GM20000 (cell line): ENCODE results near the gene EGR2.
"Not testable (repeated sequence)": the region's sequence is repeated elsewhere in the genome, so short reads cannot be mapped to it uniquely, and the experiment has no call there.

Experiments used
- DNase-seq: peaks from one replicate; pipeline ENCODE4 v3.0.0; 2012; ENCODE audit warnings: low spot score
- TF ChIP-seq, protein P1 (sequence below): IDR thresholded peaks from 2 replicates; pipeline ENCODE4 v1.5.1; 2012; ENCODE audit warnings: mild to moderate bottlenecking, control low read depth; ENCODE audit errors: extremely low read depth, missing control alignments

EGR2 gene

DNA sequence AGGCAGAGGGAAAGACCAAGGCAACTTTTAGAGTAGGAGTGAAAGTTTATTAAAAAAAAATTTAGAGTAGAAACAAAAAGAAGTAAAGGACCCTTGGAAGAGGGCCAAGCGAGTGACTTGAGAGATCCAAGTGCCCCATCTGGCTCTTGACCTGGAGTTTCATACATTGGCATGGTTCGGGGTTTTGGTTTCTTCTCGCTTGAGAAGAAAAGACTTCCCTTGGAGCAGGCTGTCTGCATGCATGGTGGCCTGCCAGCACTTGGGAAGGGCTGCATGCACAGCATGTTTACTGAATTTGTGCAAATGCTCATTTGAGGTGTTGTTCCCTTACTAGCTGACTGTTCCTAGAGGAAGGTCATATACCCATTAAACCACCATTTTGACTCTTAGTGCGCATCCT lies 20.4 kb downstream of the EGR2 start:
- TF ChIP-seq, protein P1, sequence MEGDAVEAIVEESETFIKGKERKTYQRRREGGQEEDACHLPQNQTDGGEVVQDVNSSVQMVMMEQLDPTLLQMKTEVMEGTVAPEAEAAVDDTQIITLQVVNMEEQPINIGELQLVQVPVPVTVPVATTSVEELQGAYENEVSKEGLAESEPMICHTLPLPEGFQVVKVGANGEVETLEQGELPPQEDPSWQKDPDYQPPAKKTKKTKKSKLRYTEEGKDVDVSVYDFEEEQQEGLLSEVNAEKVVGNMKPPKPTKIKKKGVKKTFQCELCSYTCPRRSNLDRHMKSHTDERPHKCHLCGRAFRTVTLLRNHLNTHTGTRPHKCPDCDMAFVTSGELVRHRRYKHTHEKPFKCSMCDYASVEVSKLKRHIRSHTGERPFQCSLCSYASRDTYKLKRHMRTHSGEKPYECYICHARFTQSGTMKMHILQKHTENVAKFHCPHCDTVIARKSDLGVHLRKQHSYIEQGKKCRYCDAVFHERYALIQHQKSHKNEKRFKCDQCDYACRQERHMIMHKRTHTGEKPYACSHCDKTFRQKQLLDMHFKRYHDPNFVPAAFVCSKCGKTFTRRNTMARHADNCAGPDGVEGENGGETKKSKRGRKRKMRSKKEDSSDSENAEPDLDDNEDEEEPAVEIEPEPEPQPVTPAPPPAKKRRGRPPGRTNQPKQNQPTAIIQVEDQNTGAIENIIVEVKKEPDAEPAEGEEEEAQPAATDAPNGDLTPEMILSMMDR: no peak
- DNase-seq: no peak

DNA sequence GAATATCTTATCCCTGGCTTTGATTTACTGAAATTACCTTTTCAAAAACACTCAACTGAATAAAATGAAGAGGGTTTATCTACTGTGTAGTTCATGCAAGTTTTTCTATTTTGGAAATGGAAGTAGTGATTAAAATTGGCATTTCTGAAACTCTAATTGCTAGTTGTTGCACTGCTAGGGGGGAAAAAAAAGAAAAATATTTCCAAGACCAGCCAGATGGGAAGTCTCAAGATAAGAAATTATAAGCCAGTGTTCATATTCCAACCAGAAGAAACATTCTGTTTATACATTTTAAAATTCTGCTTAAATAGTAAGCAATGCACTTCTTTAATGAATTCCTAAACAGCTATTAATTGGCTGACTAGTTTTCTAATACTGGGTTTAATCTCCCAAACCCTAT lies 21.1 kb downstream of the EGR2 start:
- no peak for DNase-seq
- TF ChIP-seq, protein P1: no peak

DNA sequence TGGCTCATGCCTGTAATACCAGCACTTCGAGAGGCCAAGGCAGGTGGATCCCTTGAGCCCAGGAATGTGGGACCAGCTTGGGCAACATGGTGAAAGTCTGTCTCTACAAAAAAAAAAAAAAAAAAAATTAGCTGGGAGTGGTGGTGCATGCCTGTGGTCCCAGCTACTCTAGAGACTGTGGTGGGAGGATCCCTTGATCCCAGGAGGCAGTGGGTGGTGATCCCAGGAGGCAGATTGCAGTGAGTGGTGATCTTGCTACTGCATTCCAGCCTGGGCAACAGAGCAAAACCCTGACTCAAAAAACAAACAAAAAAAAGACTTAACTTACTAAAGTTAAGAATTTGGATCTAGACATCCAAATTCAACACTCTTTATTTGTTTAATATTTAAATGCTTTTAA lies 21.9 kb downstream of the EGR2 start:
- DNase-seq: no peak

DNA sequence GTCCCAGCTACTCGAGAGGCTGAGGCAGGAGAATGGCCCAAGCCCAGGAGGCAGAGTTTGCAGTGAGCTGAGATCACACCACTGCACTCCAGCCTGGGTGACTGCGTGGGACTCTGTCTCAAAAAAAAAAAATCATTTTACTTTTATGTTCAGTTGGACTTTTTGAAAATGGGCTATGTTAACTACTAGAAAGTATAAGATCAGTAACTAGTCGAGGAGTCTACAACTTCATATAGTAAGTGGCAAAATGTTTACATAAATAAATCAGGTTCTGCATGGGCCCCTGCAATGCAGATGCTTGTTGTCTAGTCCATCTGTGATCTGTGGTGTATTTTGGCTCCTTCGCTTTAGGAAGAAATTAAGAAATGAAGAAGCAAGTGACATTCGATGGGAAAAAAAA lies 23.9 kb downstream of the EGR2 start:
- TF ChIP-seq, protein P1: no peak
- DNase-seq: no peak

More for the DNA sequence above, 21.9 kb downstream of the EGR2 start:
- TF ChIP-seq, protein P1: no peak

DNA sequence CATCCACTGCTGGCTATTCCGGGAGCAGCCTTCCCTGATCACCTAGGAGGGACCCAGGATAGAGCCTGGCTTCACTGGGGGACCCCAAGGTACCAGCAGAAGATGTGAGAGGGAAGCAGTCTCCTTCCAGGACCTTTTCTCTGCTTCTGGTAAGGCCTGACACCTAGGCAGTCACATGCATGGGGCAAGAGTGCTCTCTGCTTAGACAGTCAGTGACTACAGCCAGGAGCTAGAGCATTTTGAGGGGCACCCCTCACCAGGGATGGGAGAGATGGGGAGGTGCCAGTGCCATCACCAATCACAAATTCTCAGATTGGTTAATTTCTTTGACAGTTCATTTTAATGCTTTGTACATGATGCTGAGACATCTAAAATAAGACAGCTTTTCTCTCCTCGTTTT lies 25.6 kb downstream of the EGR2 start:
- TF ChIP-seq, protein P1: no peak
- DNase-seq: no peak

DNA sequence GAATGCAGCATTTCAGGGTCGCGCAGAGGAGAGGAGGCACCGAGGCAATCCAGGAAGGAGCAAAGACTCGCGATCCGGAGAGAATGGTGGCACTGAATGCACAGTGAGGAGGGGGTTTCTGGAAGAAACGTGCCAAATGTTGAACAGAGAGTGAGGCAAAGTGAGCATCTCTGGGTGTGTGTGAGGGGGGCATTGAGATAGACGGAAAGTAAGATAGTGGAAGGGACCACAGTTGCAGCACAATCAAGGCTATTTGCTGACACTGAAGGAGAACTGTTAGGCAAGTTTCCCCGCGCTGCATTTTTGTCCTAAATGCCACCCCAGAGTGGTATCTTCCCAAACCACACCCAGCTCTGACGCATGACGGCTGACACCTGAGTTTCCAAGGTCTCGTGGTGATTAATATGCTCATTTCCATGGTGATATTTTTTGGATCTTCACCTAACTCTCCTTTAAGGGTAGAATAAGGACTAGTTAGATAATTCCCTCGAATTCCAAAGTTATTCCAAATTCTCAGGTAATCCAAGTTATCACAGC lies 26.1 kb downstream of the EGR2 start:
- no peak for DNase-seq
- TF ChIP-seq, protein P1: no peak

DNA sequence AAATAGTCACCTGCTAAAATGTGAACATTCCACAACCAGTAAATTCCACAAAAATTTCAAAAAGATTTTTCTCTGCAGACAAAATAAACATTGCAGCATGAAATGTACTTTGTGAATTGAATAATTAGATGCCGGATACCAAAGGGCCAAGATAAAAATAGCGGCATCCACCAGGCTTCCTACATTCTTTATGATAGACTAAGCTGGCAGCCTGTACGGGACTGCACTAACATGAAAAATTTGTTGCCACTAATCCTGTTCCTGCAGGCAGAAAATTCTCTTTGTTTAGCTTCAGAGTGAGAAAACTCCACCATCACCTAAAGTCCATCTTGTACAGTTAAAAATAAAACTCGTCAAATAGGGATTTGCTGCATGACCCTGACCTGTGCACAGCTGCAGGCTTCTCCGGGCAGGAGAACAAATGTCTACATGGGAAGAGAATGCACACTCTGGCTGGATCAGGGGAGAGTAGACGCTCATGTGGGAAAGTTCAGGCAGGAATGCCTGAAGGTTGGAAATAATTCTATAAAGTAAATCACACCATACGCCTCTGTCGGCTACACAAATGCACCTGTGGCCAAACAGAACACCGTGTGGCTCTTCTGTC lies 27.2 kb downstream of the EGR2 start:
- no peak for DNase-seq
- TF ChIP-seq, protein P1: no peak

DNA sequence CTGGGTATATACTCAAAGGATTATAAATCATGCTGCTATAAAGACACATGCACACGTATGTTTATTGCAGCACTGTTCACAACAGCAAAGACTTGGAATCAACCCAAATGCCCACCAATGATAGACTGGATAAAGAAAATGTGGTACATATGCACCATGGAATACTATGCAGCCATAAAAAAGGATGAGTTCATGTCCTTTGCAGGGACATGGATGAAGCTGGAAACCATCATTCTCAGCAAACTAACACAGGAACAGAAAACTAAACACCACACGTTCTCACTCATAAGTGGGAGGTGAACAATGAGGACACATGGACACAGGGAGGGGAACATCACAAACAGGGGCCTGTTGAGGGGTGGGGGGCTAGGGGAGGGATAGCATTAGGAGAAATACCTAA lies 27.9 kb downstream of the EGR2 start:
- DNase-seq: not testable (repeated sequence)

DNA sequence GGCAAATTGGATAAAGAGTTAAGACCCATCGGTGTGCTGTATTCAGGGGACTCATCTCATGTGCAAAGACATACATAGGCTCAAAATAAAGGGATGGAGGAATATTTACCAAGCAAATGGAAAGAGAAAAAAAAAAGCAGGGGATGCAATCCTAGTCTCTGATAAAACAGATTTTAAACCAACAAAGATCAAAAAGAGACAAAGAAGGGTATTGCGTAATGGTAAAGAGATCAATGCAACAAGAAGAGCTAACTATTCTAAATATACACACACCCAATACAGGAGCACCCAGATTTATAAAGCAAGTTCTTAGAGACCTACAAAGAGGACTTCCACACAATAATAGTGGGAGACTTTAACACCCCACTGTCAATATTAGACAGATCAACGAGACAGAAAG lies 31.6 kb downstream of the EGR2 start:
- not testable (repeated sequence) for DNase-seq
